ENCODE measurements around the gene FXN. TPM values are rescaled to one million over a fixed set of nuclear protein-coding genes. Genes with fewer than 3 reads are reported as not detected.
"Not testable (repeated sequence)": the region's sequence is repeated elsewhere in the genome, so short reads cannot be mapped to it uniquely, and the experiment has no call there.

FXN gene
- total and polyA plus RNA-seq, 12 donors = 7.8 to 41.8 (median 35.0) TPM

DNA sequence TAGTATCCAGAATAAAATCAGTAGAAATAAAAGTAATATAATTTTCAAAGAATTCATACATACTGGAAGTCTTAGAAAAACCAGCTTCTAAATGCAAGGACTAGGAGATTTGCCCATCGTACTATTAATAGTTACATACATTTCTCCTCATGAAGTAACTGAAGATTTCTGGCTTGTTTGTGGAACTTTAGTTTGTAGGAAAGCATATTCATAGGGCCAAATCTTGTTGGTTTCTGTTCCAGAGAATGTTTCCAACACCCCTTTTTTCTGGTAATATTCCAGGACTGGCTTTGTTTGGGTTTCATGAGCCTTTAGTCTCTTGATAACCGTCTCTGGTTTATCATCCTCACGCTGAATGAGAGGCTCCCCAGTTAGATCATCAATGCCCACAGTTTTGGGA is 72.2 kb downstream of the FXN start:
- Histone ChIP-seq H3K27ac (no peak overlapping the region), H3K4me3 (no peak overlapping the region), H3K27me3 (no peaks in the 10 kb centered on the region), H3K9me3 (no peaks in the 10 kb centered on the region), H3K36me3 (no peaks in the 10 kb centered on the region), H3K4me1 (no peaks in the 10 kb centered on the region)
- DNase-seq = no peak
- no peak for ATAC-seq
- intact Hi-C loops (cut with DNase I) = no loop called here
- 64 to 72% methylated on average over 3 of the region's 3 CpGs for WGBS, 2 donors
- TF ChIP-seq, protein P1, sequence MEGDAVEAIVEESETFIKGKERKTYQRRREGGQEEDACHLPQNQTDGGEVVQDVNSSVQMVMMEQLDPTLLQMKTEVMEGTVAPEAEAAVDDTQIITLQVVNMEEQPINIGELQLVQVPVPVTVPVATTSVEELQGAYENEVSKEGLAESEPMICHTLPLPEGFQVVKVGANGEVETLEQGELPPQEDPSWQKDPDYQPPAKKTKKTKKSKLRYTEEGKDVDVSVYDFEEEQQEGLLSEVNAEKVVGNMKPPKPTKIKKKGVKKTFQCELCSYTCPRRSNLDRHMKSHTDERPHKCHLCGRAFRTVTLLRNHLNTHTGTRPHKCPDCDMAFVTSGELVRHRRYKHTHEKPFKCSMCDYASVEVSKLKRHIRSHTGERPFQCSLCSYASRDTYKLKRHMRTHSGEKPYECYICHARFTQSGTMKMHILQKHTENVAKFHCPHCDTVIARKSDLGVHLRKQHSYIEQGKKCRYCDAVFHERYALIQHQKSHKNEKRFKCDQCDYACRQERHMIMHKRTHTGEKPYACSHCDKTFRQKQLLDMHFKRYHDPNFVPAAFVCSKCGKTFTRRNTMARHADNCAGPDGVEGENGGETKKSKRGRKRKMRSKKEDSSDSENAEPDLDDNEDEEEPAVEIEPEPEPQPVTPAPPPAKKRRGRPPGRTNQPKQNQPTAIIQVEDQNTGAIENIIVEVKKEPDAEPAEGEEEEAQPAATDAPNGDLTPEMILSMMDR (IDR thresholded peaks at IDR 0.05) = no peak

DNA sequence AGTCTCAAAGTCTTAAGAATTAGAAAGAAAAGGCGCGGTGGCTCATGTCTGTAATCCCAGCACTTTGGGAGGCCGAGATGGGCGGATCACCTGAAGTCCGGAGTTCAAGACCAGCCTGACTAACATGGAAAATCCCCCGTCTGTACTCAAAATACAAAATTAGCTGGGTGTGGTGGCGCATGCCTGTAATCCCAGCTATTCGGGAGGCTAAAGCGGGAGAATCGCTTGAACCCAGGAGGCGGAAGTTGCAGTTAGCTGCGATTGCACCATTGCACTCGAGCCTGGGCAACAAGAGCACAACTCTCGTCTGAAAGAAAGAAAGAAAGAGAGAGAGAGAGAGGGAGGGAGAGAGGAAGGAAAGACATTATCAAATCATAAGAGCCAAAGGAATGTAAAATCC is 73.2 kb downstream of the FXN start:
- H3K36me3 ChIP-seq; H3K9me3 ChIP-seq; H3K4me1 ChIP-seq; H3K27ac ChIP-seq; DNase-seq; ATAC-seq; H3K27me3 ChIP-seq; intact Hi-C loops (cut with DNase I); H3K4me3 ChIP-seq: not testable (repeated sequence)
- 97 to 98% methylated on average over 14 of the region's 14 CpGs for WGBS, 2 donors

DNA sequence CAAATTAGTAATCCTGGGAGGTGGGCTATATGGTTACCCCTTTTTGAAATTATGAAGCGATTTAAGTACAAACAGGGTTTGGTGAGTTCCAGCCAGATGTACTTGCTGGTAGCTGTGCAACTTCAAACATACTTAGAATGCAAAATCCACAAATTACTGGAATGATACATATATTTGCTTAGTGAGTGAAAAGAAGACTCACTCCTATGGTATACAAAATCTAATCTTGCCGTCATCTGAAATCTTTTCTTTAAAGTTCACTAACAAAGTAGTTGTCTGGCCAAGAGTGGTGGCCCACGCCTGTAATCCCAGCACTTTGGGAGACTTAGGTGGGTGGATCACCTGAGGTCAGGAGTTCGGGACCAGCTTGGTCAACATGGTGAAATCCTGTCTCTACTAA is 73.6 kb downstream of the FXN start:
- Histone ChIP-seq H3K4me3 (no peak overlapping the region), H3K36me3 (no peaks in the 10 kb centered on the region), H3K9me3 (no peaks in the 10 kb centered on the region), H3K27me3 (no peaks in the 10 kb centered on the region), H3K4me1 (no peaks in the 10 kb centered on the region), H3K27ac (no peak overlapping the region)
- intact Hi-C loops (cut with DNase I) = no loop called here
- no peak for DNase-seq
- ATAC-seq = no peak
- WGBS, 2 donors = 84 to 89% methylated on average over 4 of the region's 4 CpGs
- TF ChIP-seq, protein P1 (IDR thresholded peaks at IDR 0.05) = no peak

DNA sequence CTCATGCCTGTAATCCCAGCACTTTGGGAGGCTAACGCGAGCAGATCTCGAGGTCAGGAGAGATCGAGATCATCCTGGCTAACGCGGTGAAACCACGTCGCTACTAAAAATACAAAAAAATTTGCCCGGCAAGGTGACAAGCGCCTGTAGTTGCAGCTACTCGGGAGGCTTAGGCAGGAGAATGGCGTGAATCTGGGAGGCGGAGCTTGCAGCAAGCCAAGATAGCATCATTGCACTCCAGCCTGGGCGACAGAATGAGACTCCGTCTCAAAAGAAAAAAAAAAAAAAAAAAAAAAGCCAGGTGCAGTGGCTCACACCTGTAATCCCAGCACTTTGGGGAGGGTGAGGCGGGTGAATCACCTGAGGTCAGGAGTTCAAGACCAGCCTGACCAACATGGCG is 77.1 kb downstream of the FXN start:
- intact Hi-C loops (cut with DNase I) = loop anchor here in 2 of 10 donors (10.0 kb wide), 2 partner anchors 58 to 82 kb away; no protein-coding TSS in a partner anchor
- not testable (repeated sequence) for H3K36me3 ChIP-seq

DNA sequence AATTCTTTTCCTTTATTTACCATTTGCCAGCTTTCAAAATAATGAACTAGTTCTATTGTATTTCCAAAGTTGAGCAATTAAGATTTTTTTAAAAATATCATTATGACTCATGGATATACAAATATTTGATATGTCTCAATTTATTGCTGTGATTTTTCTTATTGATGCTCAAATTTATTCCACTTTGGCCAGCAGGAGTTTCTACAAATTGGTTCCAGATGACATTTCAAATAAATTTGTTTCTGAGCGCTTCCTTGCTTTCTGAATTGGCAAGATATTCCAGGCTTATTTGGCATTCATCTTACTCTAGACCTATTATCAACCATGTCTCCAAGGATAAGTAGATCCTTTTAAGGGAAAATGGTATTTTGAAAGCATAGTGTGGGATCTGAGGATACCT is 80.1 kb downstream of the FXN start:
- DNase-seq = no peak
- Histone ChIP-seq H3K4me1 (peaks cover 0 to 3% (median 3%) of the 10 kb centered on the region in 9 donors), H3K27me3 (no peaks in the 10 kb centered on the region), H3K27ac (no peak overlapping the region), H3K4me3 (no peak overlapping the region), H3K36me3 (no peaks in the 10 kb centered on the region), H3K9me3 (no peaks in the 10 kb centered on the region)
- WGBS, 2 donors = 83 to 86% methylated on average over 1 of the region's 1 CpG
- TF ChIP-seq, protein P1 (IDR thresholded peaks at IDR 0.05) = no peak
- intact Hi-C loops (cut with DNase I) = loop anchor here in 2 of 10 donors (10.0 kb wide), 2 partner anchors 61 to 79 kb away; no protein-coding TSS in a partner anchor
- no peak for ATAC-seq

More for the DNA sequence above, 77.1 kb downstream of the FXN start:
- not testable (repeated sequence) for ATAC-seq, H3K9me3 ChIP-seq, H3K27ac ChIP-seq, H3K4me3 ChIP-seq, DNase-seq, H3K4me1 ChIP-seq, H3K27me3 ChIP-seq
- 97% methylated on average over 17 of the region's 17 CpGs for WGBS, 2 donors
